OCI-LY3 (cell line): ENCODE results near the gene SCARB1.

ENCODE experiments used
- H2AFZ ChIP-seq: fragments of 200-600, 300-600 bp; shearing (Covaris generic); 2 replicates; pipeline ENCODE4 v1.6.0; 2014; ENCODE audit warnings: antibody characterized with exemption, low read depth, low read length
- H3K27ac ChIP-seq: fragments of 200-600, 300-600 bp; sonication (generic); 2 replicates; pipeline ENCODE4 v1.5.1; 2014; ENCODE audit warnings: mild to moderate bottlenecking, low read length, moderate library complexity, mixed read lengths
- H3K27me3 ChIP-seq: fragments of 200-600, 300-600 bp; sonication (generic); 2 replicates; pipeline ENCODE4 v1.6.1; 2014; ENCODE audit warnings: low read depth, low read length, mixed read lengths
- H3K36me3 ChIP-seq: fragments of 200-600, 300-600 bp; sonication (generic); replicated peaks from 2 replicates; pipeline ENCODE3; 2014; ENCODE audit warnings: low read depth, low read length, mixed read lengths
- H3K4me1 ChIP-seq: fragments of 300-600, 200-600 bp; sonication (generic); 2 replicates; pipeline ENCODE4 v1.6.1; 2014; ENCODE audit warnings: low read length, mixed read lengths
- H3K4me2 ChIP-seq: fragments of 200-600, 300-600 bp; sonication (generic); 2 replicates; pipeline ENCODE4 v1.6.1; 2014; ENCODE audit warnings: low read length, mixed read lengths
- H3K4me3 ChIP-seq: fragments of 300-600, 200-600 bp; sonication (generic); 2 replicates; pipeline ENCODE4 v1.5.1; 2014; ENCODE audit warnings: antibody characterized with exemption, mild to moderate bottlenecking, low read length, moderate library complexity
- H3K79me2 ChIP-seq: fragments of 300-600, 200-600 bp; shearing (Covaris generic); 2 replicates; pipeline ENCODE4 v1.6.1; 2014; ENCODE audit warnings: mild to moderate bottlenecking, low read length, mixed read lengths
- H3K9ac ChIP-seq: fragments of 300-600, 200-600 bp; shearing (Covaris generic); 2 replicates; pipeline ENCODE4 v1.6.0; 2014; ENCODE audit warnings: mild to moderate bottlenecking, low read length, moderate library complexity
- H3K9me3 ChIP-seq: fragments of 200-600, 300-600 bp; shearing (Covaris generic); 2 replicates; pipeline ENCODE4 v1.6.1; 2014; ENCODE audit warnings: low read length, mixed read lengths; ENCODE audit not compliant: insufficient read depth
- H4K20me1 ChIP-seq: fragments of 200-600, 300-600 bp; sonication (generic); 2 replicates; pipeline ENCODE4 v1.6.1; 2016; ENCODE audit warnings: low read length, mixed read lengths; ENCODE audit not compliant: insufficient read depth
- EZH2phosphoT487 ChIP-seq: fragments of 200-600 bp; shearing (Covaris generic); IDR thresholded peaks from 2 replicates; pipeline ENCODE4 v1.6.1; 2018; ENCODE audit warnings: antibody characterized with exemption, mixed run types, low read depth
- TF ChIP-seq, protein P1 (sequence below): fragments of 200-600, 300-600 bp; sonication (generic); IDR thresholded peaks from 2 replicates; pipeline ENCODE4 v1.5.1; 2014; ENCODE audit warnings: antibody characterized with exemption, low read length, low read depth

The SCARB1 gene

DNA sequence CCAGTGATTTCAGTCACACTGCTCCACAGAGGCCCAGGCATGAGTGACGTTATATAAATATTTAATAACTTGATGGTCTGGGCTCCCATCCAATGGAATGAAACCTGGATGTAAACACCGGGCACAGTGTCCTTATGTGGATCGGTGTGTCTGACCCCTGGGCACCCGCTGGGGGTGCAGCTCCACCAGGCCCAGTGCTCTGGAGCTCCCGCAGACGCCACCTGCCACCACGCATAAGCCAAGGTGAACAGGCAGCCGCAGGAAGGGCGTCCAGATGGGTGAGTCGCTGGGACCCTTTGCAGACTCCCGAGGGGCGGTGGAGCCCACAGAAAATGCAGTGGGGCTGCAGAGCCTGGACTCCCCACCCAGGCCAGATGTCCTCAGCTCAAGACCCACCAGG is 121.6 kb downstream of the SCARB1 start:
- H3K36me3 ChIP-seq: no peaks in the 10 kb centered on the region
- peaks cover 38% of the 10 kb centered on the region for H3K27me3 ChIP-seq
- peaks cover 7% of the 10 kb centered on the region; the same call in 1 of the 2 replicates for H3K4me1 ChIP-seq
- TF ChIP-seq, protein P1, sequence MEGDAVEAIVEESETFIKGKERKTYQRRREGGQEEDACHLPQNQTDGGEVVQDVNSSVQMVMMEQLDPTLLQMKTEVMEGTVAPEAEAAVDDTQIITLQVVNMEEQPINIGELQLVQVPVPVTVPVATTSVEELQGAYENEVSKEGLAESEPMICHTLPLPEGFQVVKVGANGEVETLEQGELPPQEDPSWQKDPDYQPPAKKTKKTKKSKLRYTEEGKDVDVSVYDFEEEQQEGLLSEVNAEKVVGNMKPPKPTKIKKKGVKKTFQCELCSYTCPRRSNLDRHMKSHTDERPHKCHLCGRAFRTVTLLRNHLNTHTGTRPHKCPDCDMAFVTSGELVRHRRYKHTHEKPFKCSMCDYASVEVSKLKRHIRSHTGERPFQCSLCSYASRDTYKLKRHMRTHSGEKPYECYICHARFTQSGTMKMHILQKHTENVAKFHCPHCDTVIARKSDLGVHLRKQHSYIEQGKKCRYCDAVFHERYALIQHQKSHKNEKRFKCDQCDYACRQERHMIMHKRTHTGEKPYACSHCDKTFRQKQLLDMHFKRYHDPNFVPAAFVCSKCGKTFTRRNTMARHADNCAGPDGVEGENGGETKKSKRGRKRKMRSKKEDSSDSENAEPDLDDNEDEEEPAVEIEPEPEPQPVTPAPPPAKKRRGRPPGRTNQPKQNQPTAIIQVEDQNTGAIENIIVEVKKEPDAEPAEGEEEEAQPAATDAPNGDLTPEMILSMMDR: no peak
- no peak for TF ChIP-seq EZH2phosphoT487
- H2AFZ ChIP-seq: no peak overlapping the region
- H4K20me1 ChIP-seq: no peaks in the 10 kb centered on the region
- no peaks in the 10 kb centered on the region for H3K79me2 ChIP-seq
- no peak overlapping the region for H3K4me2 ChIP-seq
- no peak overlapping the region for H3K9ac ChIP-seq
- no peak overlapping the region for H3K27ac ChIP-seq
- H3K9me3 ChIP-seq: no peaks in the 10 kb centered on the region
- no peak overlapping the region for H3K4me3 ChIP-seq

DNA sequence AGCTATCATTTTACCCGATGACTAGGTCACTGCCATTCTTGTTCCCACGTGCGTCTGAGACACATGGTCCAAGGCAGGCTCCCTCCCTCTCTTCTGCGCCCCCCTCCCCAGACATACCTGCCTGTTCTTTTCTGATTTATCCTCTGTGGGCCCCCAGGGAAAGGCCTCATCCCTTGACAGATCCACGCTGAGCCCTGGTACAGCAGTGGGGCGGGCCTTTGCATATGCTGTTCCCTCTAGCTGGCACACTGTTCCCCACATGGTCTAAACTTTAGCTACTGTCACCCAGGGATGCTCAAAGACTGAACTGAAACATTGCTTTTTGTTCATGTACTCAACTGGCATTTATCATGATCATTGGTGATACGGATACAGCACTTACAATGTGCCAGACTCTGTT is 122.5 kb downstream of the SCARB1 start:
- Histone ChIP-seq H3K27ac (no peak overlapping the region), H4K20me1 (no peaks in the 10 kb centered on the region), H3K27me3 (peaks cover 33% of the 10 kb centered on the region), H3K9ac (no peak overlapping the region), H3K4me3 (no peak overlapping the region), H3K79me2 (no peaks in the 10 kb centered on the region), H3K9me3 (no peaks in the 10 kb centered on the region), H3K4me2 (no peak overlapping the region), H2AFZ (no peak overlapping the region), H3K36me3 (no peaks in the 10 kb centered on the region), H3K4me1 (peaks cover 6% of the 10 kb centered on the region; the same call in 1 of the 2 replicates)
- no peak for TF ChIP-seq EZH2phosphoT487
- TF ChIP-seq, protein P1: no peak

DNA sequence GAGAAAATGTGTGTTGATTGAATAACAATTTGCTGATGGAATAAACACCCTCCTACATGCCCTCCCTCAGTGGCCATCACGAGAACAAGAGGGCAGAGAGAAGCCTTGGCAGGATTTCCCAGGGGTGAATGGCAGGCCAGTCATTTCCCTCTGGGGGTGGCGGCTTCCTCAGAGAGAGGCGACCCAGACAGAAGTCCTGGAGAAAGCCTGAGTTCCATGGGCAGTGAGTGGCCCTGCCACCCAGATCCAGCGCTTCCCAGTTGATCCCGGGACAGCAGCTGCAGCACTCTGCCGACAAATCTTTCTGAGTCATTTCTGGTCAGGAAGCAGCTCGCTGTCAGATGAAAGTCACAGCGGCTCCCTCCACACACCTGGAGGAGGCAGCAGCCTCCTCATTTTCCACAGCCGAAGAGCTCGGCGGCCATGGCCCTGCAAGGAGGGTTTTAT is 123.0 kb downstream of the SCARB1 start:
- TF ChIP-seq, protein P1: no peak
- no peak for TF ChIP-seq EZH2phosphoT487
- H2AFZ ChIP-seq: no peak overlapping the region
- no peaks in the 10 kb centered on the region for H3K36me3 ChIP-seq
- no peak overlapping the region for H3K9ac ChIP-seq
- H4K20me1 ChIP-seq: no peaks in the 10 kb centered on the region
- no peak overlapping the region for H3K4me2 ChIP-seq
- H3K27ac ChIP-seq: no peak overlapping the region
- no peaks in the 10 kb centered on the region for H3K9me3 ChIP-seq
- H3K4me1 ChIP-seq: peaks cover 6% of the 10 kb centered on the region; the same call in 1 of the 2 replicates
- H3K4me3 ChIP-seq: no peak overlapping the region
- H3K27me3 ChIP-seq: peaks cover 31% of the 10 kb centered on the region
- no peaks in the 10 kb centered on the region for H3K79me2 ChIP-seq

DNA sequence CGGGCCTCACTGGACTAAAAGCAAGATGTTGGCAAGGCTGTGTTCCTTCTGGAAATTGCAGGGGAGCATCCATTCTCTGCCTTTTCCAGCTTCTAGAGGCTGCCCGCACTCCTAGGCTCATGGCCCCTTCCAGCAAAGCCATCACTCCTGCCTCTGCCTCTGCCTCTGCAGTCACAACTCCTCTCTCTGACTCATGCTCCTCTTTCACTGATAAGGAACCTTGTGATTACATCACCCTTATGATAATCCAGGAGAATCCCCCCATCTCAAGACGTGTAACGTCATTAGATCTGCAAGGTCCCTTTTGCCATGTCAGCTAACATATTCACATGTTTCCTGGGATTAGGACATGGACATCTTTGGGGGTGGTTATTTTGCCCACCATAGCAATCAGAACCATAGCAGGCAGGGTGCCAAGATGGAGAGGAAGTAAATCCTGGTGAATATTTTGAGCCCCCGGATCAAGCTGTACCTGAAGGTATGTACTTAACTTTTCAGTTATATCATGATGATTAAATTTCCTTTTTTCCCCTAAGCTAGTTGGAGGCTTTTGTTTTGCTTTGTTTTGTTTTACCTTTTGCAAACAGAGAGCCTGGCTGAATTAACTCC is 123.6 kb downstream of the SCARB1 start:
- Histone ChIP-seq H3K9ac (no peak overlapping the region), H3K79me2 (no peaks in the 10 kb centered on the region), H3K4me1 (peaks cover 5% of the 10 kb centered on the region; the same call in 1 of the 2 replicates), H3K27me3 (peaks cover 27% of the 10 kb centered on the region), H3K4me3 (no peak overlapping the region), H3K4me2 (no peak overlapping the region), H3K36me3 (no peaks in the 10 kb centered on the region), H4K20me1 (no peaks in the 10 kb centered on the region), H3K9me3 (no peaks in the 10 kb centered on the region), H3K27ac (no peak overlapping the region), H2AFZ (no peak overlapping the region)
- no peak for TF ChIP-seq EZH2phosphoT487
- TF ChIP-seq, protein P1: no peak
